HEK293 (cell line): Measurements from ENCODE around the gene NFIC.
A peak's percentile ranks its signal among the peaks of the same experiment; 100 is the strongest.

Experiments
- CTCF ChIP-seq: fragments of 450-650 bp; formaldehyde crosslinking; IDR thresholded peaks from 2 replicates; pipeline ENCODE4 v1.5.1; 2016; ENCODE audit warnings: missing biosample characterization, missing genetic modification characterization
- GLIS1 ChIP-seq: fragments of 450-650 bp; formaldehyde crosslinking; IDR thresholded peaks from 2 replicates; pipeline ENCODE4 v1.5.1; 2016; ENCODE audit warnings: missing biosample characterization, missing genetic modification characterization
- GLIS2 ChIP-seq: fragments of 450-650 bp; formaldehyde crosslinking; IDR thresholded peaks from 2 replicates; pipeline ENCODE4 v1.5.1; 2016; ENCODE audit warnings: missing biosample characterization, missing genetic modification characterization
- HOXA7 ChIP-seq: sonication (generic); formaldehyde crosslinking; IDR thresholded peaks from 2 replicates; pipeline ENCODE4 v1.8.1; 2022; ENCODE audit warnings: missing genetic modification reagents, borderline replicate concordance
- KLF10 ChIP-seq: fragments of 450-650 bp; IDR thresholded peaks from 2 replicates; pipeline ENCODE4 v1.5.1; 2018; ENCODE audit warnings: missing biosample characterization, mild to moderate bottlenecking, missing genetic modification characterization
- KLF16 ChIP-seq: fragments of 450-650 bp; formaldehyde crosslinking; IDR thresholded peaks from 2 replicates; pipeline ENCODE4 v1.5.1; 2017; ENCODE audit warnings: missing biosample characterization, missing genetic modification characterization
- OVOL3 ChIP-seq: fragments of 450-650 bp; formaldehyde crosslinking; IDR thresholded peaks from 2 replicates; pipeline ENCODE4 v1.5.1; 2016; ENCODE audit warnings: missing biosample characterization, missing genetic modification characterization
- PATZ1 ChIP-seq: fragments of 450-650 bp; formaldehyde crosslinking; IDR thresholded peaks from 2 replicates; pipeline ENCODE4 v1.5.1; 2016; ENCODE audit warnings: missing biosample characterization, missing genetic modification characterization
- PBX3 ChIP-seq: sonication (generic); formaldehyde crosslinking; IDR thresholded peaks from 2 replicates; pipeline ENCODE4 v1.8.1; 2022; ENCODE audit warnings: mild to moderate bottlenecking, moderate library complexity, missing genetic modification reagents
- PRDM6 ChIP-seq: fragments of 450-650 bp; formaldehyde crosslinking; IDR thresholded peaks from 2 replicates; pipeline ENCODE4 v1.5.1; 2017; ENCODE audit warnings: missing biosample characterization, missing genetic modification characterization
- SCRT2 ChIP-seq: fragments of 450-650 bp; formaldehyde crosslinking; IDR thresholded peaks from 2 replicates; pipeline ENCODE4 v1.5.1; 2016; ENCODE audit warnings: missing biosample characterization, missing genetic modification characterization
- TRIM28 ChIP-seq: IDR thresholded peaks from 2 replicates; pipeline ENCODE4 v1.6.1; 2011; ENCODE audit warnings: low read length, control low read depth, borderline replicate concordance
- YY2 ChIP-seq: fragments of 450-650 bp; formaldehyde crosslinking; IDR thresholded peaks from 2 replicates; pipeline ENCODE4 v1.5.1; 2016; ENCODE audit warnings: missing biosample characterization, missing genetic modification characterization
- ZNF132 ChIP-seq: fragments of 450-650 bp; formaldehyde crosslinking; IDR thresholded peaks from 2 replicates; pipeline ENCODE4 v1.5.1; 2017; ENCODE audit warnings: missing biosample characterization, missing genetic modification characterization, borderline replicate concordance
- ZNF24 ChIP-seq: fragments of 450-650 bp; formaldehyde crosslinking; IDR thresholded peaks from 2 replicates; pipeline ENCODE4 v1.5.1; 2016; ENCODE audit warnings: missing biosample characterization, missing genetic modification characterization
- ZNF274 ChIP-seq, 2 experiments: fragments of 200-500 bp in 1 of 2; fragments of 450-650 bp in 1 of 2; sonication (Bioruptor generic) in 1 of 2; formaldehyde crosslinking in 1 of 2; IDR thresholded peaks; 2 replicates each; pipeline versions ENCODE4 v1.5.1 to v1.6.1; 2014 to 2016; ENCODE audit warnings: borderline replicate concordance in 1 of 2, inconsistent platforms in 1 of 2, low read length in 1 of 2, missing biosample characterization in 1 of 2, missing genetic modification characterization in 1 of 2
- ZNF354C ChIP-seq: fragments of 450-650 bp; formaldehyde crosslinking; IDR thresholded peaks from 2 replicates; pipeline ENCODE4 v1.5.1; 2016; ENCODE audit warnings: missing biosample characterization, missing genetic modification characterization, low read depth, borderline replicate concordance
- ZNF394 ChIP-seq: fragments of 450-650 bp; formaldehyde crosslinking; IDR thresholded peaks from 2 replicates; pipeline ENCODE4 v1.5.1; 2016; ENCODE audit warnings: missing biosample characterization, missing genetic modification characterization, mild to moderate bottlenecking, moderate library complexity, borderline replicate concordance
- ZNF416 ChIP-seq: fragments of 450-650 bp; formaldehyde crosslinking; IDR thresholded peaks from 2 replicates; pipeline ENCODE4 v1.5.1; 2016; ENCODE audit warnings: missing biosample characterization, missing genetic modification characterization
- ZNF518A ChIP-seq: fragments of 450-650 bp; formaldehyde crosslinking; conservative IDR thresholded peaks from 2 replicates; pipeline ENCODE4 v1.5.1; 2016; ENCODE audit warnings: low read depth, missing biosample characterization, missing genetic modification characterization
- ZNF529 ChIP-seq: fragments of 450-650 bp; formaldehyde crosslinking; IDR thresholded peaks from 2 replicates; pipeline ENCODE4 v1.5.1; 2017; ENCODE audit warnings: missing genetic modification characterization, missing biosample characterization; ENCODE audit not compliant: insufficient replicate concordance
- ZNF558 ChIP-seq: fragments of 450-650 bp; formaldehyde crosslinking; IDR thresholded peaks from 2 replicates; pipeline ENCODE4 v1.5.1; 2016; ENCODE audit warnings: missing biosample characterization, missing genetic modification characterization
- ZNF585B ChIP-seq: fragments of 450-650 bp; formaldehyde crosslinking; IDR thresholded peaks from 2 replicates; pipeline ENCODE4 v1.5.1; 2016; ENCODE audit warnings: missing biosample characterization, missing genetic modification characterization
- ZSCAN16 ChIP-seq: fragments of 450-650 bp; formaldehyde crosslinking; IDR thresholded peaks from 2 replicates; pipeline ENCODE4 v1.5.1; 2016; ENCODE audit warnings: missing biosample characterization, missing genetic modification characterization
- ZSCAN4 ChIP-seq: fragments of 450-650 bp; formaldehyde crosslinking; IDR thresholded peaks from 2 replicates; pipeline ENCODE4 v1.5.1; 2017; ENCODE audit warnings: missing biosample characterization, missing genetic modification characterization

Gene NFIC

GRCh38 chr19:3434630-3435553 lies 68.5 kb downstream of the NFIC start (continued):
- TF ChIP-seq ZSCAN4 (no peak), ZNF274 (IDR thresholded peaks at IDR 0.05; ENCODE audit: low read length) (no peak), ZNF274 (tag by site-specific recombination; IDR thresholded peaks at IDR 0.05; ENCODE audit: borderline replicate concordance) (no peak), ZNF132 (tag by site-specific recombination) (no peak), GLIS1 (tag by site-specific recombination) (peak; percentile 56), ZNF24 (tag by site-specific recombination) (peak; percentile 33), SCRT2 (tag by site-specific recombination) (peak; percentile 90), KLF10 (tag by site-specific recombination) (peak; percentile 93), OVOL3 (tag by site-specific recombination) (no peak), PATZ1 (peak; percentile 99), PBX3 (CRISPR knock-in tag) (peak; percentile 79; the same call in 1 of the 2 replicates), ZNF529 (tag by site-specific recombination) (no peak), YY2 (tag by site-specific recombination) (peak; percentile 85), GLIS2 (tag by site-specific recombination) (peak; percentile 69; the same call in 1 of the 2 replicates), TRIM28 (no peak), HOXA7 (no peak), KLF16 (tag by site-specific recombination) (peak; percentile 99), ZNF394 (tag by site-specific recombination) (peak; percentile 80; the same call in 1 of the 2 replicates), ZSCAN16 (tag by site-specific recombination) (no peak), PRDM6 (tag by site-specific recombination) (no peak), ZNF416 (no peak), ZNF354C (no peak), ZNF558 (tag by site-specific recombination) (no peak), ZNF518A (tag by site-specific recombination) (peak; percentile 73), CTCF (tag by site-specific recombination) (no peak), ZNF585B (no peak)
